Endodermal cell (in vitro differentiated cells): Measurements from ENCODE around the gene E2F2. TPM values are rescaled to one million over a fixed set of nuclear protein-coding genes. Genes with fewer than 3 reads are reported as not detected.

Experiments used
- DNase-seq: peaks from one replicate; pipeline ENCODE4 v3.0.0-alpha.2; 2017
- H3K27ac ChIP-seq: 2 replicates; pipeline ENCODE4 v1.5.1; 2013; ENCODE audit warnings: mild to moderate bottlenecking, low read depth, low read length, moderate library complexity
- H3K27me3 ChIP-seq: 2 replicates; pipeline ENCODE4 v1.6.1; 2013; ENCODE audit warnings: mild to moderate bottlenecking, low read length, moderate library complexity; ENCODE audit not compliant: insufficient read depth, control insufficient read depth, poor library complexity, severe bottlenecking
- H3K36me3 ChIP-seq: 2 replicates; pipeline ENCODE4 v1.7.0; 2013; ENCODE audit warnings: mild to moderate bottlenecking, low read length, moderate library complexity; ENCODE audit not compliant: control insufficient read depth, insufficient read depth
- H3K4me1 ChIP-seq: one replicate; pipeline ENCODE4 v1.7.0; 2013; ENCODE audit warnings: low read length; ENCODE audit not compliant: control insufficient read depth, insufficient read depth
- H3K4me3 ChIP-seq: 2 replicates; pipeline ENCODE4 v1.5.1; 2013; ENCODE audit warnings: mild to moderate bottlenecking, low read length, moderate library complexity
- H3K9ac ChIP-seq: 2 replicates; pipeline ENCODE4 v1.6.1; 2013; ENCODE audit warnings: mild to moderate bottlenecking, low read length, moderate library complexity; ENCODE audit not compliant: poor library complexity, severe bottlenecking; ENCODE audit errors: extremely low read depth
- H3K9me3 ChIP-seq: 2 replicates; pipeline ENCODE4 v1.6.1; 2013; ENCODE audit warnings: mild to moderate bottlenecking, low read length, moderate library complexity; ENCODE audit not compliant: control insufficient read depth
- H3K27ac Mint-ChIP-seq: 2 replicates; pipeline ENCODE4 v1.8.0; 2020; ENCODE audit warnings: mixed read lengths
- H3K27me3 Mint-ChIP-seq: 2 replicates; pipeline ENCODE4 v1.8.0; 2021; ENCODE audit warnings: mild to moderate bottlenecking, mixed read lengths; ENCODE audit not compliant: insufficient read depth
- H3K36me3 Mint-ChIP-seq: 2 replicates; pipeline ENCODE4 v1.8.0; 2020; ENCODE audit warnings: low read depth, mixed read lengths
- H3K4me1 Mint-ChIP-seq: 2 replicates; pipeline ENCODE4 v1.8.0; 2020; ENCODE audit warnings: mixed read lengths
- H3K4me3 Mint-ChIP-seq: 2 replicates; pipeline ENCODE4 v1.8.0; 2020; ENCODE audit warnings: mild to moderate bottlenecking, moderate library complexity, mixed read lengths
- H3K9me3 Mint-ChIP-seq: 2 replicates; pipeline ENCODE4 v1.8.0; 2020; ENCODE audit warnings: mild to moderate bottlenecking, mixed read lengths
- CTCF ChIP-seq: fragments of 200-600 bp; sonication (generic); conservative IDR thresholded peaks from 2 replicates; pipeline ENCODE4 v1.5.0; 2021; ENCODE audit warnings: antibody characterized with exemption, mild to moderate bottlenecking
- WGBS, 2 experiments: methylation state at CpG; one replicate each; pipeline versions ENCODE4 v1.1.5 to v1.1.7; 2013; ENCODE audit warnings: missing lambda C conversion rate in 2 of 2, mixed read lengths in 1 of 2; ENCODE audit not compliant: insufficient coverage in 1 of 2, insufficient read length in 1 of 2; 5-methylcytosine and 5-hydroxymethylcytosine counted together
- total RNA-seq, 2 donors: library from RNA; stranded (reverse); fragmentation: NEBNext Ultra II Directional in 1 of 2; extraction: Animal tissue kit (Norgen Biotek cat#: 25700) in 1 of 2; gene quantifications; 2 replicates in 1 of 2; 3 replicates in 1 of 2; pipeline ENCODE4 v1.2.1, GENCODE V29; 2021

The E2F2 gene
- total RNA-seq, 2 donors from 2014 or later = 7.3 to 9.8 TPM

DNA sequence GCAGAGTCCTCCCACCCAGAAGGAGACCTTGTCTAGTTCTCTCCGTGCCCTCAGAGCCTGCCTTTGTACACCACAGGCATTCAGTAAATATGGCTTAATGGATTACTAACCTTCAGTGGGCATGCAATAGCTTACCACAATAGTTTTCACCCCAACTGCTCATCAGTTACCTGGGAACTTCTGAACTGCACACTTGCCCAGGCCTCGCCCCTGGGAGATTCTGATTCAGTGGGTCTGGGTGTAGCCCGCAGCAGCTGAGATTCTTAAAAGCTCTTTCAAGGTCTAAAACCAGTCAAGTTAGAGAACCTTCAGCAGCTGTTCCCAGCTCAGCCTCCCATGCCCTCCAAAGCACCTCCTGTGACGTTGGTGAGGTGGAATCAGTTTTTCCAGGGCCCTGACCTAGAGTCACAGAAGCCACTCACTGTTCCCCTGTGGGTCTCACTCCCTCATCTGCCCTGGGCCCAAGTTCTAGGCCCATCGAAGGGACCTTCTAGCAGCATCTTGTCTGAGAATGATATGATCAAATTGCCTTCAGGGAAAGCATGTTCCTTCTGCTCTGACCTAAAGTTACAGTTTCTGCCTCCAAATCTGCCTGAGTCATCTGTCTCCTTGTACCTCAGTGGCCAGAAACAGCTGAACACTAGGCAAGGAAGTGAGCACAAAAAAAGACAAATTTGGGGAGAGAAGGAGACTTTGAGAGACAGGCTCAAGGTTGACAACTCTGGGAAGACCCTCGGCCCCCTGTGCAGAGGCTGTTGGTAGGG is 57.8 kb downstream of the E2F2 start:
- Histone ChIP-seq H3K4me3 (no peak overlapping the region), H3K36me3 (no peaks in the 10 kb centered on the region), H3K4me1 (no peaks in the 10 kb centered on the region), H3K27me3 (no peaks in the 10 kb centered on the region), H3K9ac (no peak overlapping the region), H3K9me3 (no peaks in the 10 kb centered on the region), H3K27ac (no peak overlapping the region)
- 94% methylated on average over 5 to 6 of the region's 6 CpGs for WGBS, 2 experiments
- peaks cover 4% of the 10 kb centered on the region for H3K36me3 Mint-ChIP-seq
- H3K27ac Mint-ChIP-seq = no peak overlapping the region
- H3K4me1 Mint-ChIP-seq = peaks cover 18% of the 10 kb centered on the region
- H3K9me3 Mint-ChIP-seq = no peaks in the 10 kb centered on the region
- no peak overlapping the region for H3K4me3 Mint-ChIP-seq
- no peak for TF ChIP-seq CTCF
- DNase-seq = no peak
- no peaks in the 10 kb centered on the region for H3K27me3 Mint-ChIP-seq

- peaks cover 18% of the 10 kb centered on the region for H3K4me1 Mint-ChIP-seq
- H3K27ac Mint-ChIP-seq = peak overlapping the region; percentile 37
- Histone ChIP-seq H3K27ac (no peak overlapping the region), H3K4me3 (no peak overlapping the region), H3K4me1 (no peaks in the 10 kb centered on the region), H3K9me3 (no peaks in the 10 kb centered on the region), H3K36me3 (no peaks in the 10 kb centered on the region), H3K27me3 (no peaks in the 10 kb centered on the region), H3K9ac (no peak overlapping the region)
- no peak overlapping the region for H3K4me3 Mint-ChIP-seq
- TF ChIP-seq CTCF = no peak
- H3K27me3 Mint-ChIP-seq = no peaks in the 10 kb centered on the region
- H3K36me3 Mint-ChIP-seq = peaks cover 3% of the 10 kb centered on the region
- no peaks in the 10 kb centered on the region for H3K9me3 Mint-ChIP-seq
- 92 to 100% methylated on average over 3 to 5 of the region's 5 CpGs for WGBS, 2 experiments
- DNase-seq = no peak
Observed at GRCh38 chr1:23472351-23473036, 58.5 kb downstream of the E2F2 start.

DNA sequence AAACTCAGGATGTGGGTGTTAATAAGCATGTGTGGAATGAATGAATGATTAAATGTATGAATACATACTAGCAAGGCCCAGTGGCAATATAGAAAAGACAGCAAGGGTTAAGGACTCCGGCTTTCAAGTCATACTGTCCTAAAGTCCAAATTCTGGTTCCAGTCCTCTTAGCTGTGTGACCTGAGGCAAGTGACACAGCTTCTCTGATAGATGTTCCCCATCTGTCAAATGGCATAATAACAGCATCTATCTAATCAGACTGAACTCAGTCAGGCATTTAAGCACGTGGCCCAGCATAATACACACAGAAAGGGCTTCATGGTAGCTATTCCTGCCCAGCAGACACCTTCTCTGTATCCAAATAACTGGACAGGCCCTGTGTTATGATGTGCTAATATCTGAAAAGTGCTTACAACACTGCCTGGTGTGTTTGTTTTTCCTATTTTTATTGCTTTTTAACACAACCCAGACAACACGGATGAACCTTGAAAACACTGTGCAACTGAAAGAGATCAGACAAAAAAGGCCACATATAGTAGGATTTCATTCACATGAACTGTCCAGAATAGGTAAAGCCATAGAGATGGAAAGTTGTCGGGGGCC is 59.5 kb downstream of the E2F2 start:
- H3K36me3 Mint-ChIP-seq = peaks cover 3% of the 10 kb centered on the region
- WGBS, 2 experiments = 94 to 95% methylated on average over 3 to 4 of the region's 4 CpGs
- TF ChIP-seq CTCF = no peak
- H3K27me3 Mint-ChIP-seq = no peaks in the 10 kb centered on the region
- peaks cover 18% of the 10 kb centered on the region for H3K4me1 Mint-ChIP-seq
- Histone ChIP-seq H3K27ac (no peak overlapping the region), H3K36me3 (no peaks in the 10 kb centered on the region), H3K27me3 (no peaks in the 10 kb centered on the region), H3K9me3 (no peaks in the 10 kb centered on the region), H3K4me3 (no peak overlapping the region), H3K9ac (no peak overlapping the region), H3K4me1 (no peaks in the 10 kb centered on the region)
- H3K4me3 Mint-ChIP-seq = no peak overlapping the region
- no peak overlapping the region for H3K27ac Mint-ChIP-seq
- DNase-seq = no peak
- H3K9me3 Mint-ChIP-seq = no peaks in the 10 kb centered on the region
